SK-MEL-5 (cell line): ENCODE measurements around the gene FAR1. TPM values are rescaled to one million over a fixed set of nuclear protein-coding genes. Genes with fewer than 3 reads are reported as not detected.

Experiments used
- DNase-seq: peaks from one replicate; pipeline ENCODE4 v3.0.0-alpha.2; 2016; ENCODE audit warnings: low read depth, low spot score
- in situ Hi-C: cut with HindIII; loops from 2 replicates; pipeline ENCODE4 v1.10.0; 2016; ENCODE audit warnings: low sequenced_read_pairs, high pct_unique_total_duplicates, low pct_unique_long_range_greater_than_20kb
- total RNA-seq: library from RNA; depleted of rRNA; stranded (reverse); fragments of >200 nt; shearing (Covaris generic); gene quantifications from 2 replicates; pipeline ENCODE4 v1.2.3, GENCODE V29; 2014

FAR1 gene
- total RNA-seq, 1 experiment from 2014 or later: 30.0 TPM

- no peak for DNase-seq
- in situ Hi-C loops: no loop called here
Measured at GRCh38 chr11:13666708-13667107, 1.8 kb upstream of the FAR1 start.

GRCh38 chr11:13667245-13667644 is 1.2 kb upstream of the FAR1 start:
- DNase-seq: no peak

DNA sequence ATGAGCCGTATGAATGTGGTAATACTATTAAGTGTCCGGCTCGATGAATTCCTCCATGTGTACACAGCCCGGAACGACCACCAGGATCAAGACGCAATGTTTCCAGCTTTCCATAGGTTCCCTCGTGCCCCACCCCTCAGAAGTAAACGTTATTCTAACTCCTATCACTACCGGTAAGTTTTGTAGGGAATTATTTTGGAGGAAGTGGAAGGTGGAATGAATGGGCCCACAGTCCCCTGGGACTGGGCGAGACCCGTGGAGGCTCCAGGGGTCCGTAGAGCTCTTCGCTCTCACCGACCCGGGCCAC is 720 bp upstream of the FAR1 start:
- in situ Hi-C loops: no loop called here

More at GRCh38 chr11:13667245-13667644, 1.2 kb upstream of the FAR1 start:
- in situ Hi-C loops: no loop called here

DNA sequence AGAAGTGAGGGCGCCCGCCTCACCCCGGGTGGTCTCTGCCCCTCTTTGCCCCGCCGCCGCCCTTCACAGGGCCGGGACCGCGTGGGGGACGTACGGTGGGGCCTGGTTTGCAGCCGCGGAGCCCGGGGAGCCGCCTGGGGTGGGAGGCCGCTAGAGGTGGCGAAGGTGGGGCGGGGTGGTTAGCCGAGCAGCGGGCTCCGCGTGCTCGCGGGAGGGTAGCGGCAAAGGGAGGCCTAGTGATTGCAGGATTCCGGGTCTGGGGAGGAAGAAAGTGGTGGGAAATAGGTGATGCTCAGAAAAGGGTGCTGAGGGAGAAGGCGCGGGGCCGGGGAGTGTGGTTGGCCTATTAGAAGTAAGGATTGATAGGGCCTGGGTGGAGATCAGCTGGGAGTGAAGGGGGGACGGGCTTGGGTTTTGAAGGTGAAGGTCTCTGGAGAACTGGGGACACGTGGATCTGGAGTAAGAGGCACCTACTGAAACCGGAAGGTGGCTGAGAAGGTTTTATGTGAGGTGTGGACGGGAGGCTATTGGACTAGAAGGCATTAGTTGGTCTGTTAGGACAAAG is 571 bp downstream of the FAR1 start:
- in situ Hi-C loops: no loop called here
- DNase-seq: peak; percentile 31

More for the DNA sequence above, 720 bp upstream of the FAR1 start:
- no peak for DNase-seq

DNA sequence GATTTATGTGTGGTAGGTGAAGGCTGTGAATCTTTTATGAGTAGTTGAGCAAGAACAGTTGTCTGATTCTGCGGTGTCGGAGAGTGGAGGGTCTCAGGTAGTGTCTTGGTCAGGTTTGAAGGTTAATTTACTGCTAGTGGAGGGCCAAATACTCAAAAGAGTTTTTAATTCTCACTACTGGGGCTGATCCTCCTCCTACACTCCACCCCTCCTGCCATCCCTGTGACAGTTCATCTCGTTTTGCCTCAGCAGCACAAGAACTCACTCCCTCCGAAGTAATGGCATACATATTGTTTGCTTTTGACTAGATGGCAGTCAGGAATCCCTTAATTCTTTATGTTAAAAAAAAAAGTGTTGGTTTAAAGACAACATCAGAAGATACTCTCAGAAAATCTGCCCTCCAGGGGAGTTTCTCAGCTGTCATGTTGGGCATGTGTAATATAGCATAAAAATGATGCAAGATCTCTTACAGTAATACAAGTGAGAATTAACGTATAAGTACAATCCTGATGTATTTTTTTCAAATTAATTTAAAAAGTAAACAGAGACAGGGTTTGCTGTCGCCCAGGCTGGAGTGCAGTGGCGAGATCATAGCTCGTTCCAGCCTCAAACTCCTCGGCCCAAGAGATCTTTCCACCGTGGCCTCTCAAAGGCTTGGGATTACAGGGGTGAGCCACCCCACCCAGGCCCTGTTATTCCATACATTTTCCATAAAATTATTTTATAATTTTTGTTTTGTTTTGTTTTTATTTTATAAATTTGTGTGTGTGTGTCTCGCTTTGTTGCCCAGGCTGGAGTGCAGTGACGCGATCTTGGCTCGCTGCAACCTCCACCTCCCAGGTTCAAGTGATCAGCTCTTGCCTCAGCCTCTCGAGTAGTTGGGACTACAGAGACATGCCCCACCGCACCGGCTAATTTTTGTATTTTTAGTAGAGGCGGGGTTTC is 1.3 kb downstream of the FAR1 start:
- no peak for DNase-seq
- in situ Hi-C loops: no loop called here

DNA sequence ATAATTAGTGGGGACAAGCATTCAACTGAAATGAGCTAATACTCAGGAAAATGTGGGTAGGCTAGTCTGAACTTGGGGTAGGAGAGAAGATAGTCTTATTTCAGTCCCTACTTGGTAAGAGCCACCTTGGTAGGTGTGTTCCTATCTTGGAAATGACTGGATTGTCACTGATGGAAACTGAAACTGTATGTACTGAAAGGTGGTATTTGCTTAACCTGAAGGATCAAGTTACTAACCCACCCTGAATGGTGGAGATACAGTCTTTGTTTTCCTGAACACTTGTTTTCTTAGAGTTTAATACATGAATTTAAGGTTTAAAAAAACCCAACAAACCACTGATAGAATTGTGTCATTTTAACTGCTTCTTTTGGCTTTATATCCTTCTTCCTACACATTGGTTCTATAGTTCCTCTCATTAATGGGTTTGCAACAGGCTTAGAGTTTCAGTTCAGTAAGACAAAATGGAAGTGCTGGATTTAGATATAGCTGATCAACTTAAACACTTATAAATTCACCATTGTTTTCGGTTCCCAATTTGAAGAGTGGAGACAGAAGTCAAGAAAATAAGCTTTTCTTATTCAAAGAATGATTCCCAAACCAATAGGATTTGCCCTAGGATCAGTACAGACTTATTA is 4.2 kb downstream of the FAR1 start:
- no peak for DNase-seq
- in situ Hi-C loops: no loop called here

DNA sequence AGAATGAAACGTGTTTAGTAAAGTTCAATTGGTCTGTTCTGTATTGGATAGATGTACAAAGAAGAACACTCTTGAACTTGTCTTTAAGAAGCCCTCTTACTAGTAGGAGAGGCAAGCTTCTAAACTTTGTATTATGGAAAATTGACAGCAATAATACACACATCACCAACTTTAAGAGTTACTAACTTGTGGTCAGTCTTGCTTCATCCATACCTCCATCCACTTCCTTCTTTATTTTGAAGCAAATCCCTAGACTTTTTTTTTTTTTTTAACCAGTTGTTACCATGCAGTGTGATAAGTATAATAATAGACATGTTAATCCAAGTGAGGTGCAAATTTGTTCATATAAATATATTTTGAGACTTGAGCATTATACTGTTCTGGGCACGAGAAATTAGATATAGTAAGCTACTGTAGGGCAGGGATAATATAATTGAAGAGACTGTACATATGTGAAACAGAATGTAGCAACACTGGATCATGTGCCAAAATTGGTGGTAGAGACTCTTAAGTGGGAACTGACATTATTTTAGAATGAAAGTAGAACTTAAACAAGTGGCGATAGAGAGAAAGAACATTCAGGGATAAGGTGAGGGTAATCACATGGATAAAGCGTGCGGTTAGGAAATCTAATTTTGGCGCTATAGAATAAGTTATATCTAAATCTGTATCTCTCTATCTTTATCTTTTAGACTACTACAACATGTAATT is 6.5 kb downstream of the FAR1 start:
- DNase-seq: no peak
- in situ Hi-C loops: no loop called here

DNA sequence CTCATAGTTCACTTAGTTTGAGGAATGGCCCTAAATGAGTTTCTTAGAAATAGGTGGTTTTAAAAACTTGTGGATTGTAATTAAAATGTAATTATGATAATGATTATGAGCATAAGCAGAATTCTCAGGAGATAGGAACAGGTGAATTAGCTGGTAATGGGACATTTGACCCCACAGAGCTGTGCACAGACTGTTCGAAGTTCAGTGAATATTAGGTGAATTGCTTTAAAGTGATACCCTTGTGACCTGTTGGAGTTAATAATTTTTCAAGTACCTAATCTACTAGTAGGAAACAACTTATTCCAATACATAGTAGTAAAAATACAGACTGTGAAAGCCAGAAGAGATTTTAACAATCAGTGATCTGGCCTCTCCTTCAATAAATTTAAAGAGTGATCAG is 8.1 kb downstream of the FAR1 start:
- in situ Hi-C loops: no loop called here
- DNase-seq: no peak

DNA sequence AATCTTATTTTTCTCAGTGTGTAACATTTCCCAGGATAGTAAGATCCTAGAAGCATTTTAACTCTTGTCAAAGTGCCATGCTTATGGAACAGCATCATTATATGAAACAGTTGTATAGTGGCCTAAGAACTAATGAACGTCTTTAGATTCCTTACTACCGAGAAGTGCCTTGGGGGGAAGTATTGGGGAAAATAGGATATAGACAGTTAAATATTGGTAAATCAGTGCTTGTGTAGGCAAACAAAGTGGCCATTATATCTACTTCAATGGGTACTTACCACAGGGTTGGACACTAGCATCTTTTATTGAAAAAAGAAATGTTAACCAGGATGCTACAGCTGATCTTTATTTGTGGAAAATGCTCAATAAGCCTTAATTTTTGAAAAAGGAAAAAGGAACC is 11.3 kb downstream of the FAR1 start:
- DNase-seq: peak; percentile 54
- in situ Hi-C loops: no loop called here

DNA sequence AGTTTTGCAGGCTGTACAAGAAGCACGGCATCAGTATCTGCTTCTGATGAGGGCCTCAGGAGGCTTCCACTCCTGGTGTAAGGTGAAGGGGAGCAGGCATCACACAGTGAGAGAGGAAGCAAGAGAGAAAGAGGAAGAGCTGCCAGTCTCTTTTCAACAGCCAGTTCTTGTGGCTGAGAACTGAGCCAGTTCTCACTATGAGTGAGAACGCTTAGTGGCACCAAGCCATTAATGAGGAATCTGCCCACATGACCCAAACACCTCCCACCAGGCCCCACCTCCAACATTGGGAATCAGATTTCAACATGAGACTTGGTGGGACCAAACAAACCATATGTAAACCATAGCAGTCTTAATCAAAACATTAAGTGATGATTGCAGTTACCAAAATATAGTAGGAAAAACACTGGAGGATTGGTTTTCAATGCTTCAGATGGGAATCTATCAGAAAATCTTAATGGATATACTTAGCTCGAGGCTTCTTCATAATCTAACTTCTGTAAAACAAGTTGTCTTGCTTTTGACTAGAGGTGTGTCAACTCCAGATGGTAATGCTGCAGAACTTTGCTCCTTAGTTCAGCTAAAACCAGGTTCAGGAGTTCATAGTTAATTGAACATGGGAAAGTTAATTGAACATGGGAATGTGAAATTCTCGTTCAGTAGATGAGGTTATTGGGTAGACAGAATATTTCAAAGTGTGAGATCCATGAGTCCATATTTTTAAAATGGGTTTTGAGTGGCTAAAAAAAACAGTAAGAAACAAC is 12.2 kb downstream of the FAR1 start:
- in situ Hi-C loops: no loop called here
- no peak for DNase-seq

- DNase-seq: no peak
- in situ Hi-C loops: no loop called here
Measured at GRCh38 chr11:13681446-13681845, 13.0 kb downstream of the FAR1 start.

GRCh38 chr11:13682212-13682611 is 13.7 kb downstream of the FAR1 start:
- in situ Hi-C loops: no loop called here
- no peak for DNase-seq

- in situ Hi-C loops: no loop called here
- no peak for DNase-seq
Measured at GRCh38 chr11:13685461-13686108, 17.1 kb downstream of the FAR1 start.

DNA sequence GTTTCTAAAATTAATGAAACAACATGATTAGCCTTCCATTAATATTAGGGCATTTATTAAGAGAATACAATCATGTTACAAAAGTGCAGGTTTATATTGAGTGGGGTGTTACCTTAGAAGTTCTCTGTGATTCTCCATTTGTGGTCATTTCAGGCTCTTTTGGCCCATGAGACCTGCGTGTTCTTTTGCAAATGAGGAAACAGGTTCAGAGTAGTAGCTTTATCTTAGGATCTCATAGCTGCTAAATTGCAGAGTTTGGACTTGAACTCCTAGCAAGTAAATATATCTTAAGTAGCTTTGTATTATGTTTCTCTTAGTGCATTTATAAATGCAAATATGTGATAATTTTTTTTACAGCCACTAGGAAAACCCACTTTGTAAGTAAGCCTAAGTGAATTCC is 18.3 kb downstream of the FAR1 start:
- no peak for DNase-seq
- in situ Hi-C loops: no loop called here

DNA sequence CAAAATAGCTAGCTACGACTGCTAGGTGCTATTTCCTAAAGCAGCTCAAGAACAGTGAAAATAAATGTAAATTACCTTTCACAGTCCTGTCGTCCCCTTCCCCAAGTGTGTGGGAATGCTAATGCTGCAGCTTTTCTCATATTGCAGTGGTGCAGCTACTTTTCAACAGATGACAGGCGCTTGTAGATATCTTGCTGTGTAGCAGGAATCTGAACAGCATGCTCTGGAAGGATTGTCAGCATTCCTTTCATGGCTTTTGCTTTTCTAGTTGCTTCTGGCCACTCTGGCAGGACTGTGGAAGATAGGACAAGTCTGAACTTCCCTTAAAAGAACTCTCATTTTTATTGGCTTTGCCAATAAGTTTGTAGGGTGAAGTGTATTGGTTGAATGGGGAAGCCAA is 18.8 kb downstream of the FAR1 start:
- in situ Hi-C loops: no loop called here
- no peak for DNase-seq

DNA sequence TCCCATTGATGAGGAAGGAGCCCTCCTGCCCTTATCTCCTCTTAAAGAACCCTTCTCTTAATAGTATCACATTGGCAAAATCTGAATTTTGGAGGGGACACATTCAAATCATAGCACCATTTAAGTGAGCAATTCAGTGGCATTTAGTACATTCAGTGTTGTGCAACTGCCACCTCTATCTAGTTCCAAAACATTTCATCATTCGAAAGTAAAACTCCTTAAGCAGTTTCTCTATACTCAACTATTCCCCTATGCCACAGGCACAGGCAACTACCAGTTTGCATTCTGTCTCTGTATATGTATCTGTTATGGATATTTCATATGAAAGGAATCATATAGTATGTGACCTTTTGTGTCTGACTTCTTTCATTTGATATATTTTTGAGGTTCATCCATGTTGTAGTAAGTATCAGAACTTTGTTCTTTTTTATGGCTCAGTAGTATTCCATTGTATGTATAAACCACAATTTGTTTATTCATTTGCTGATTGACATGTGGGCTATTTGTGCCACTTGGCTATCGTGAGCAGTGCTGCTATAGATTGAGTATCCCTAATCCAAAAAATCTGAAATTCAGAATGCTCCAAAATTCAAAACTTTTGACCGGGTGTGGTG is 22.9 kb downstream of the FAR1 start:
- no peak for DNase-seq
- in situ Hi-C loops: no loop called here

- DNase-seq: no peak
- in situ Hi-C loops: no loop called here
Measured at GRCh38 chr11:13692172-13692571, 23.7 kb downstream of the FAR1 start.
